Thymus (tissue), 11 donors: Measurements from ENCODE around the gene PHLDB2. TPM values are rescaled to one million over a fixed set of nuclear protein-coding genes. Genes with fewer than 3 reads are reported as not detected.

Experiments
- DNase-seq, 9 donors: peaks; one replicate each; pipeline ENCODE4 v3.0.0-alpha.2; 2013; ENCODE audit warnings: low spot score in 9 of 9, low read depth in 6 of 9, missing footprints in 1 of 9
- H3K27ac ChIP-seq, 2 donors: one replicate each; pipeline ENCODE4 v1.5.1; 2013; ENCODE audit warnings: control low read depth in 1 of 2, low read depth in 1 of 2, low read length in 1 of 2, mild to moderate bottlenecking in 1 of 2, moderate library complexity in 1 of 2
- H3K27me3 ChIP-seq, 2 donors: one replicate each; pipeline ENCODE4 v1.5.1; 2013; ENCODE audit warnings: low read length in 1 of 2; ENCODE audit not compliant: control insufficient read depth in 2 of 2, insufficient read depth in 1 of 2
- H3K36me3 ChIP-seq, 2 donors: one replicate each; pipeline ENCODE4 v1.5.1; 2013; ENCODE audit warnings: low read length in 1 of 2, mild to moderate bottlenecking in 1 of 2, moderate library complexity in 1 of 2; ENCODE audit not compliant: control insufficient read depth in 2 of 2, insufficient read depth in 2 of 2
- H3K4me1 ChIP-seq, 2 donors: one replicate each; pipeline ENCODE4 v1.5.1; 2013; ENCODE audit warnings: low read length in 2 of 2; ENCODE audit not compliant: control insufficient read depth in 2 of 2, insufficient read depth in 2 of 2
- H3K4me3 ChIP-seq, 2 donors: one replicate each; pipeline ENCODE4 v1.5.1; 2013; ENCODE audit warnings: low read length in 2 of 2, control low read depth in 1 of 2, mild to moderate bottlenecking in 1 of 2
- H3K9me3 ChIP-seq, 2 donors: one replicate each; pipeline ENCODE4 v1.5.1; 2013; ENCODE audit warnings: low read length in 1 of 2, mild to moderate bottlenecking in 1 of 2; ENCODE audit not compliant: control insufficient read depth in 2 of 2, insufficient read depth in 1 of 2
- WGBS: extraction: QIAGEN DNeasy Blood & Tissue Kit; methylation state at CpG from one replicate; pipeline ENCODE4 v1.1.7; 2013; 5-methylcytosine and 5-hydroxymethylcytosine counted together
- polyA plus RNA-seq: library from polyadenylated mRNA; stranded (reverse); fragments of 200-250 nt; gene quantifications from one replicate; pipeline ENCODE4 v1.2.3, GENCODE V29; 2013
- total RNA-seq: library from RNA; stranded (reverse); fragments of 120-200 nt; gene quantifications from one replicate; pipeline ENCODE4 v1.2.4, GENCODE V29; 2013
- donor health status: healthy.

The PHLDB2 gene
- total and polyA plus RNA-seq, 2 donors, result 7.5 to 37.8 TPM

- H3K27ac ChIP-seq, result no peak overlapping the region
- peaks cover 9 to 11% of the 10 kb centered on the region in 2 donors for H3K4me1 ChIP-seq
- 95% methylated on average over 2 of the region's 2 CpGs for WGBS
- no peak for DNase-seq
- H3K27me3 ChIP-seq, result peaks cover 0 to 9% of the 10 kb centered on the region in 2 donors
- no peaks in the 10 kb centered on the region for H3K9me3 ChIP-seq
- no peaks in the 10 kb centered on the region for H3K36me3 ChIP-seq
- H3K4me3 ChIP-seq, result no peak overlapping the region
These were observed 145.6 kb downstream of the PHLDB2 start for GRCh38 chr3:112004669-112005068.

- Histone ChIP-seq H3K9me3 (no peaks in the 10 kb centered on the region), H3K27ac (no peak overlapping the region), H3K4me3 (no peak overlapping the region), H3K27me3 (peaks cover 0 to 4% of the 10 kb centered on the region in 2 donors), H3K4me1 (peaks cover 9 to 11% of the 10 kb centered on the region in 2 donors), H3K36me3 (no peaks in the 10 kb centered on the region)
- 72% methylated on average over 4 of the region's 4 CpGs for WGBS
- no peak for DNase-seq
These were observed 146.1 kb downstream of the PHLDB2 start for GRCh38 chr3:112005091-112005672.

GRCh38 chr3:112007633-112008032 lies 148.6 kb downstream of the PHLDB2 start:
- Histone ChIP-seq H3K4me3 (no peak overlapping the region), H3K4me1 (peaks cover 9 to 11% of the 10 kb centered on the region in 2 donors), H3K27me3 (no peaks in the 10 kb centered on the region), H3K36me3 (no peaks in the 10 kb centered on the region), H3K27ac (no peak overlapping the region), H3K9me3 (no peaks in the 10 kb centered on the region)
- WGBS, result 90% methylated on average over 1 of the region's 1 CpG
- no peak for DNase-seq

DNA sequence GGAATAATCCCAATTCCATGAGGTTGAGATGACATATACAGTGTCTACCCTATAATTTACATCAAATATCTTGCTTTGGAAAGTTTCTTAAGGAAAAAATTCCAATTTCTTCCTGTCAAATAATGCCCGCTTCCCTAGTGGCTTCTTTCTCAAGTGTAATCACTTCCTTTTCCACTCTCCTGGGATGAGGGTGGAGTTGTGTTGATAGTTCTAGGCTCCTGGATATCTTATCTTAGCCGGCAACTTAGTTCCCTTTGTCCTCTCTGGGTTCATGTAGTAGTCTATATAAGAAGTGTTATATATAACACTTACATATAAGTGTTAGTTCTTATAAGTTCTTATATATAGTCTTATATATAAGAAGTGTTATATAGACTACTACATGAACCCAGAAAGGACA lies 150.6 kb downstream of the PHLDB2 start:
- Histone ChIP-seq H3K4me1 (peaks cover 3 to 6% of the 10 kb centered on the region in 2 donors), H3K27ac (no peak overlapping the region), H3K9me3 (no peaks in the 10 kb centered on the region), H3K36me3 (no peaks in the 10 kb centered on the region), H3K4me3 (no peak overlapping the region), H3K27me3 (no peaks in the 10 kb centered on the region)
- no peak for DNase-seq
- 98% methylated on average over 2 of the region's 2 CpGs for WGBS

DNA sequence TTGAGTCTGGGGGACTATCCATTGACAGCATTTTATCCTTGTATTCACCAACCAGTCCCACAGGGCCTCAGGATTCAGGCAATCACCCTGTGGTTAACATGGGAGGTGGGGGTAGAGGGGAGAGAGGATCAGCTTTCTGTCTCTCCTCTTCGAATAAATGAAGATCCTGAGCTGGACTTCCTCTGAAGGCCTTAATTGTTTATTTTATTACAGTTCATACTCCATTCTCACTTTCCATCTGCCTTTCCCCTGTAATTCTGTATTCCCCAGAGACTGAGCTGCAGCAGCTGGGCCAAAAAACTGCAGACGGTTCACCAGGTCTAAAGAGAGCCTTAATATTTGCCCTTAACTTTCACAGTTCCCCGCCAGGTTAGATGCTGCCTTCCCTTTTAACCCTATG lies 151.6 kb downstream of the PHLDB2 start:
- no peak for DNase-seq
- no peaks in the 10 kb centered on the region for H3K36me3 ChIP-seq
- H3K27ac ChIP-seq, result no peak overlapping the region

DNA sequence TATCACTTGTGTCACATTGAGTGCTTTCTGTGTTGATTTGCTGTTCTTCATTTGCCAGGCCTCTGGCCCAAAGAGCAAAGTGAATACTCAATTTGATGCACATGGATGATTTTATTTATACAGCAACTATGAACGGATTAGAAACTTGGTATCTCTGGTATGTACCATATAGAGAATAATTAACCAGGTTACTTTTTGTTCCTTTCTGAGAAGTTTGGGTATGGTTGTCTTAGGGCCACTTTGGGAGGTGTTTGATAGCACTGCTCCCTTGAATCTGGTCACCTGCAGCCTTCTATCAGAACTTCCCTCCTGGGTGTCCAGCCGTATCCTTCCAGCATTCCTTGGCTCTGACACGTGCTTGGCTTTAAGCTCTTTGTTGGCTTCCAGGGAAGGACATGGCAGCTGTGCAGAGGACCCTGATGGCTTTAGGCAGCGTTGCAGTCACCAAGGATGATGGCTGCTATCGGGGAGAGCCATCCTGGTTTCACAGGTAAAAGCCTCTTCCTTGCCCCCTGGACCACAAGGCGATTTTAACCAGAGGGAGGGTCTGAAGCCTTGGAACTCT lies 152.4 kb downstream of the PHLDB2 start:
- Histone ChIP-seq H3K4me3 (no peak overlapping the region), H3K4me1 (peaks cover 3 to 6% of the 10 kb centered on the region in 2 donors), H3K9me3 (no peaks in the 10 kb centered on the region), H3K27ac (no peak overlapping the region), H3K36me3 (no peaks in the 10 kb centered on the region), H3K27me3 (no peaks in the 10 kb centered on the region)
- WGBS, result 92% methylated on average over 6 of the region's 6 CpGs
- DNase-seq, result no peak

More for the DNA sequence above, 151.6 kb downstream of the PHLDB2 start:
- WGBS, result 90% methylated on average over 3 of the region's 3 CpGs
- Histone ChIP-seq H3K4me3 (no peak overlapping the region), H3K4me1 (peaks cover 3 to 6% of the 10 kb centered on the region in 2 donors), H3K27me3 (no peaks in the 10 kb centered on the region), H3K9me3 (no peaks in the 10 kb centered on the region)

DNA sequence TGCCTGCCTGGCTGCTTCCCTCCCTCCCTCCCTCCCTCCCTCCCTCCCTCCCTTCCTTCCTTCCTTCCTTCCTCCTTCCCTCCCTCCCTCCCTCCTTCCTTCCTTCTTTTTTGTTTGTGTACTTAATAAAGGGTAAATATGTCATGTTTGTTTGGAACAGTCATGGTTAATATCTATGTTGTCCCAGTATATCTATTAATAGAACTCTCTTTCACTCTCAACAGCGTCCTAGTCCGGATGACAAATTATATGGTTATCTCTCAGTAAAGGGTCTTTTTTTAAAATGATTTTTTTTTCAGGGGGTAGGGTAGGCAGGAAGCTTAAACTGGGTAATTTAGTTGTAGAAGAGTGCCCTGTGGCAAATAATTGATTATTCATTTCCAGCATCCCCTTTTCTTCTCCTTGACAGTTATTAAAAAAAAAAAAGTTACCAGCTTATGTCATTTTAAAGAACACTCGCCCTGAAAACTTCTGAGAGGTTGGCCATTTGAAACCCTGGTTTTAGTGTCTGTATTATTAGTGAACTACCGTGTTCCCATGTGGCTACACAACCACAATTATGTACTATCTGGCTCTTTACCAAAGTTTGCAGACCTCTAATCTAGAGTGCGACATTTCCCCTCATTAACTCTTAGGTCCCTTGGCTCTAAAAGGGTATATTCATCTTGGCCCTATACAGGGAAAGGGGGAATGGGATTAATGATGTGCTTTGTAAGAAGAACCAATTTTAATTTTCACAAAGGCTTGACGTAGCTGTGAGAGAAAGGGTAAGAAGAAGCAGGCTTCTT lies 153.3 kb downstream of the PHLDB2 start:
- Histone ChIP-seq H3K9me3 (no peaks in the 10 kb centered on the region), H3K27ac (no peak overlapping the region), H3K27me3 (no peaks in the 10 kb centered on the region), H3K36me3 (no peaks in the 10 kb centered on the region), H3K4me3 (no peak overlapping the region), H3K4me1 (peaks cover 3 to 6% of the 10 kb centered on the region in 2 donors)
- DNase-seq, result no peak
- WGBS, result 90% methylated on average over 6 of the region's 6 CpGs

DNA sequence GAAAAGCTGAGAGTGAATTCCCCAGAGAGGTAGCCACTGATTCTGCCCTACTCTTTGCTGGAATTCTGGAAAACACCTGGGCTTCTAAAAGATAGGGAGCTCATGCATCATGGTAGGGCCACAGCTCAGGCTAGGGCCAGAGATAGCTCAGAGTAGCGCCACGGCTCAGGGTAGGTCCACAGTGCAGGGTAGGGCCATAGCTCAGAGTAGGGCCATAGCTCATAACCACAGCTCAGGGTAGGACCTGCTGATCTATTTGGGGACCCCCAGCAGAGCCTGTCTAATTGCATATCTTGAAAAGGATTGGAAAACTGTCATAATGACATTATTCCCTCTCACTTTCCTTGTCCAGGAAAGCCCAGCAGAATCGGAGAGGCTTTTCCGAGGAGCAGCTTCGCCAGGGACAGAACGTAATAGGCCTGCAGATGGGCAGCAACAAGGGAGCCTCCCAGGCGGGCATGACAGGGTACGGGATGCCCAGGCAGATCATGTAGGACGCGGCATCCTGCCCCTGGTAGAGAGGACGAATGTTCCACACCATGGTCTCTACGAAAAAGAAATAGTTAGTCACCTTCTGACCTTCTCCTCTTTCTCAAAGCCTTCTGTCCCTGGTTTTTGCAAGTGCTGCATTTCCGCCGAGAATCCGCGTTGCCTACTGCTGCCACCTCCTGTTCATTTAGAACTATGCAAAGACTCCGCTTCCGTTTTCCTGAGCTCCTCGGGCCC lies 154.2 kb downstream of the PHLDB2 start:
- H3K4me3 ChIP-seq, result no peak overlapping the region
- peak; percentile 38 to 86 (median 61) for DNase-seq
- WGBS, result 49% methylated on average over 19 of the region's 19 CpGs
- no peaks in the 10 kb centered on the region for H3K27me3 ChIP-seq
- no peaks in the 10 kb centered on the region for H3K9me3 ChIP-seq
- H3K36me3 ChIP-seq, result no peaks in the 10 kb centered on the region
- H3K4me1 ChIP-seq, result peaks cover 3 to 6% of the 10 kb centered on the region in 2 donors
- H3K27ac ChIP-seq, result no peak overlapping the region

GRCh38 chr3:112013784-112014143 lies 154.7 kb downstream of the PHLDB2 start:
- Histone ChIP-seq H3K9me3 (no peaks in the 10 kb centered on the region), H3K4me3 (no peak overlapping the region), H3K27me3 (no peaks in the 10 kb centered on the region), H3K4me1 (peaks cover 3 to 6% of the 10 kb centered on the region in 2 donors), H3K36me3 (no peaks in the 10 kb centered on the region), H3K27ac (no peak overlapping the region)
- WGBS, result 82% methylated on average over 5 of the region's 5 CpGs
- peak in 1 of 9 donors; percentile 14 for DNase-seq
